ENCODE data around the gene CACNA2D4.

Gene CACNA2D4

DNA sequence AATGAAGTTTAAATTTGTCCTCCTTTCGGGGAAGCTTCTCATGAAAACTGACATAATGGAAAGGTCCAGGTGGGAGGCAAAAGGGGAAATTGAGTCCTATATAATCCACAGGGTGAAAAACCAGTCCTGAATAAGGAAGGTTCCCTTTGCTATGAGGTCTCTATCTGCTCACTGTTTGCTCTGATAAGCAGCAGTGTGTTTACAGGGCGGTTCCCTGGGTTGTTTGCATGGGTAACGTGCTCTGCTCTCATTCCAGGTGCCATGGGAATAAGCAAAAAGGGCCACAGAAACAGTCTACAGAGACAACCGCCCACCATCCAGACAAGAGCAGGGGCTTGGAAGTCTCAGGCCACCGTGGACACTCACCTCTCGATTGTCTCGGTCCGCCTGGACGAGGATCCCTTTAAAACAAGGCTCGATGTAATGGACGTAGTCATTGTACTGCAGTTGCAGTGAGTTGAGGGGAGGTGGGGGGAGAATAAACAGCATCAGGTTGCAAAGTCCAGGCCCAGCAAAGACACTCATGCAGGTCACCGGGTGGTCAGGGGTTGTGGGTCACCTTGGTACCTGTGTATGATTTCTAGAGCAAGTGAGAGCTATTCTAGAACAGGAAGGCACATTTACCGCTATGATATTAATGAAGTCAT, 32.7 kb downstream of the CACNA2D4 start:
- DNase-seq (ENCODE audit: low read depth) = no peak

DNA sequence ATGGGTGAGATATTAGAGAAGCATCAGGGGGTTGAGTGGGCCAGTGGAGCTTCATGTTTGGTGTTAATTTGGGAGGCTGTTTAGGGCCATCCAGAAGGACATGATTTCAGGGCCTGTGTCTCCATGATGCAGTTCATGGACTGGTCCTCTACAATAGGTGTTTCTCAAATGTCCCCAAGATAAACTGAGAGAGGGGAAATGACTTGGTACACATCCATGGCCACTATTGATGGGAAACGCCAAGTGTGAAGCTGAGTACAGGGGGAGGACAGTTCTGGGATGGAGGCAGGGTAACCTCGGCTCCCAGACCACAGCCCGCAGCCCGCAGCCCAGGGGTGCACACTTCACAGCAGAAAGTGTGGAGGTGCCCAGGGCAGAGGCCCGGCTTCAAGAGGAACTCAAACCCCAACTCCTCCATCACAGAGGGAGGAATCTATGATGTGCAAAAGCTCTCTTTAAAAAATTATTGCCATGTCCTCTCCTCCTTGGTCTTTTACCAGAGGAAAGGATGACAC, 33.3 kb downstream of the CACNA2D4 start:
- DNase-seq (ENCODE audit: low read depth) = no peak

DNA sequence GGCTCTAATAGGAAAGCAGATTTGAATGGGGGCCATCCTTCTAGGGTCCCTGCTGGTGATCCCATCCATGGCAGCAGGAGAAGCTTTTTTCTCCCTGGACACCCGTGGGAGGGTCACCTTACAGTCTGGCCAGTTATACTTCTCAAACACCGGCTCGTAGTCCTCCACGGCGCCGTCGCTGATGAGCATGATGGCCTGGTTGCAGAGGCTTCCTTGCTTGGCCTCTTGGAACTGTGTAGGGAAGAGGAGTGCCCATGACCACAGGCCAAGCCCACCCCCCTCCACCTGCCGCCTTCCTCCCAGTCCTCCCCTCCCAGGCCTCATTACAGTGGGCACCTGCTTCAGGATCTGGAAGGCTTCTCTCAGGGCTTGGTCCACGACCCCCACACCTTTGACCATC, 33.8 kb downstream of the CACNA2D4 start:
- DNase-seq (ENCODE audit: low read depth) = no peak

DNA sequence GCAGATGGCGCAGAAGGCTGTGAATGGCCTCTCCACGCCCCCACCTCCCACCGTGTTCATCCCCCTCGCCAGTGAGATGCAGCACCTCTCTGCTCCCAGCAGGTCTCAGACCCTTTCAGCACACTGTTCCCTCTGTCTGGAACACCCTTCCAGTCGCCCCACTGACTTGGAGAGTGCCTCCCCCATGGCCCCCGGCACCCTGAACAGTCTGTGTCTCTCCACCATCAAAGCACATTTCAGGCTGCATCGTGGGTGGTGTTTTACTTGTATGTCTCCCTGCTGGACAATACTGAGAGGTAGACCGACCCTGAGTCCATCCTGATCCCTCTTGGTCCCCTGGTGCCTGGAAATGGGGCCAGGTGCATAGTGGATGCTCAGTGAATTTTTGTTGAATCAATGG, 34.9 kb downstream of the CACNA2D4 start:
- DNase-seq (ENCODE audit: low read depth) = no peak

DNA sequence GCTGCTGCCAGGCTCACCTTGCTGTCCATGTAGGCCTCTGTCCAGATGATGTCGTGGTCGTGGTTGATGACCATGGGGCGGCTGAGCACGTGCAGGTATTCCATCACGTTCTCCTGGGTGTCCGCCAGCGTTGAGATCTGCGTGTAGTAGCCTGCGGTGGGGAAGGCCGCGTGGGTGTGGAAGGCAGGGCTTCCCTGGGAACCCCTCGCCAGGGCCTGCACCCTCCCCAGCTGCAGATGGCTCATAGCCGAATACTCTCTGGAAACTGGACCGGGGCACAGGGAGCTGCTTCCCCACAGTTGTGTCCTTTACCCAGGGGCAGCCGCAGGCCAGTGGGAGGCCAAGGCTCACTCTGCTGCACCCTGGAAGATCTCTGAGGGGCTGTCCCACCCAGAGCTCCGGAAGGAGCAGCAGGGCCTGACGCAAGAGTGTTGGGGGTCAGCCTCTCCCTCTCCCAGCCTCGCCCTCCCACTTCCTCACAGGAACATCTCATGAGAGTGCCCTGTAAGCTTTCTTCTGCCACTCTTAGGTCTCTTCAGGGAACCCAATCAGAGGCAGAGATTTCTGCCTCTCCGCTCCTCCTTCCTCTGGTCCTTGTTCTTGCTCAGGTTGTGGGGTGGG, 35.5 kb downstream of the CACNA2D4 start:
- no peak for DNase-seq (ENCODE audit: low read depth)

DNA sequence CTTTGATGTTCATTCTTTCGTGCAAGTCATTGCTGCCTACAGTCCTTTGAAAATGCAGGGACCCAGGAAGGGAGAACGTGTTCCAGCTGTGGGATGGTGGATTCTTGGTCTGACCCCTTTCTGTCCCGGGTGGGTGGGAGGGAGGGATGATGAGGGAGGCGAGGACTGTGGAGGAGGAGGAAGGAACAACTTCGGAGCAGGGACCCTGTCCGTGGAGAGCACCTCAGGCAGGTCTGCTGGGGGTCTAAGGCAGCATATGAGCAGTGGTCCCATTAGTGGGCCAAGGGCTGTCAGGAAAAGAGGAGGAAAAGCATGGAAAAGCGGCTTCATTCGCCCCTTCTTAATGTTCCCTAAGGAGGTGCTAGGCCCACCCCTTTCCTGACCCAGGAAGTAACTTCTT, 36.0 kb downstream of the CACNA2D4 start:
- DNase-seq (ENCODE audit: low read depth) = no peak

DNA sequence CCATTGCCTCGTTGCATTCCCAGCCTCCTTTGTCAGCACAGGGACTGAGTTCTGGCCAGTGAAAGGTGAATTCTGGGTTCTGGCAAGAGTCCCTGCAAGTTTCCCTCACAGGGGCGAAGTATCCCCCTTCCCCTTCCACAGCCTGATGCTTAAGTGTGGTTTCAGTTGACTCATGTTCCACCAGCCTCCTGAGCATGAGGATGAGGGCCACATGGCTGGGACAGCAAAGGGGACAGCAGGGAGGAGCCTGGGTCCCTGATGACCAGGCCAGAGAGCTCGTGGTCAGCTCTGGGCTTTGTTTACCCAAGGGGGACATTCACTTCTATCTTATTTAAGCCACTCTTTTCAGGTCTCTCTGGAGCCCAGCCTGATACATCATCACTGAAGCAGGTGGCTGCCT, 36.5 kb downstream of the CACNA2D4 start:
- DNase-seq (ENCODE audit: low read depth) = no peak

DNA sequence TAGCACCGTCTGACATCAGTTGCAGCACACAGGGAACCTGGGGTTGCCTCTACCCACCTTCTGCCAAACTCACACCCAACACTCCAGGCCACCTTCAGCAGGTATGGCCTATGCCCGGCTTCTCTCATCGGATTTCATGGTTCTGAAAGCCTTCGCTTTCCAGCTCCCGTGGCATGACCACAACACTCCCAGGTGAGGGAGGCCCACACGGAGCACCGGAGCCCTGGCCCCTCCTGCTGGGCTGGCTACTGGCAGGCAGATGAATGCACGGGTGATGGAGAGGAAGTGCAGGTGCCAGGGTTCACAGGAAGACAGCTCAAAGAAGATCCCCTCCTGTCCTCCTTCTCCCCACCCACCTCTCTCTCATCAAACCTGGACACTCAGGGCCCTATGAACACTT, 37.2 kb downstream of the CACNA2D4 start:
- no peak for DNase-seq (ENCODE audit: low read depth)

DNA sequence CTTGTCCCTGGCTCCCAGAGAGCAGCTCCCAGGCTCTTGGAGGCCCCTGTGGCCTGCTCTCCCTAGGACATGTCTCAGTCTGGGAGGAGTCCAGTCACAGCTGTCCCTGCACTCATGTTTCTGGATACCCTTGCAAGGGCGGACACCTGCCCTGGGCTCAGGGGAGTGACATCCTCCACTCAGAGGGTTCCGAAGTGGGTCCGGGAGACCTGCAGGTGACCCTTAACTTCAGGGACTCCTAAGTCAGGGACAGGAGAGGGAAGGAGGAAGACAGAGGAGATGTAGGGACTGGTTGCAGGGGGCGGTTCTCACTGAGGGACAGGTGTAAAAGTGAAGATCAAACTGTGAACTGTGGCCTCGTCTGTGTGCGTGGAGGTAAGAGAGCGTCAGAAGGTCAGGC, 37.6 kb downstream of the CACNA2D4 start:
- no peak for DNase-seq (ENCODE audit: low read depth)

DNA sequence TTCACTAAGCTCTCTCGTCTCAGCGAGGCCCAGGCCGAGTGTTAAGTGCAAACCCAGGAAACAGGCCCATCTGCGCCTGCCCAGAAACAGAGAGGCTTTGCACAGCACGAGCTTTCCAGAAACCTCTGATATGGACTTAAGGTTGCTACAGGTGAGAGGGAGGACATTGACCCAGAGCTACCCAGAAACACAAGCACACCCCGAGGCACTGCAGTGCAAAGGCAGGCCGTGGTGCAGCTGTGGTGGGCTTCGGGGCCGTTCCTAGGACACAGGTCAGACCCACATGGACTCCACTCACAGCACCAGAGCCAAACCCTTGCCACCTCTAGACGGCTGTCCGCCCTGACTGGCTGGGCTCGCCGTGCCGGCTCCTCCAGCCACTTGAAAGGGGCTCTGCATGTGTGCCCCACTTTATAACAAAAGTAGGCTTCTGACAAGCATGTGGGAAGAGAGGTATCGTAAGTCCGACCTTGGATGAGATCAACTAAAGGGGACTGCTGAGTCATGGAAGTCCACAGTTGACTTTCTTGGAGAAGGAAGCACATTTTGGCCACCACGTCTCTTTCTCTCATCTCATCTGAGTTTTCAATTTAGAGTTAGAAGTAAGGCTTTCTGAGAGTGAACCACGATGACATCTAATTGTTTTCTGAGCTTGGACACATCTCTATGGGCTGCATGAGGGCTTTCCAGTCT, 38.2 kb downstream of the CACNA2D4 start:
- no peak for DNase-seq (ENCODE audit: low read depth)

DNA sequence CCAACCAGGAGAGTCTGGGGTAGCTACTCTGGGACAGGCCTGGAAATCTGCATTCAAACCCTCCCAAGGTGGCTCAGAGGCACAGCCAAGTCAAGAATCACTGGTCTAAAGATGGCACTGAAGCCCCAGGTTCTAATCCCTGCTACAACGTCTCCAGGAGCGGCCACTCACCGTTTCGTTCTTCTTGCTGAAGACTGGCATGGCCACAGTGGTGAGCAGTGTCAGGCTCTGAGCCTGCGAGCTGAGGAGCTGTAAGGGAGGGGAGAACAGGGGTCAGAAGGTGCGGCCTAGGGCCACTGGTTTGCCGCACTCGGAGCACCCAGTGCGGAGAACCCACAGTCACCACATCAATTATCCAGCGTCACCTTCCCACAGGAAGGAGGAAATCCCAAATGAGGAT, 38.8 kb downstream of the CACNA2D4 start:
- no peak for DNase-seq (ENCODE audit: low read depth)

DNA sequence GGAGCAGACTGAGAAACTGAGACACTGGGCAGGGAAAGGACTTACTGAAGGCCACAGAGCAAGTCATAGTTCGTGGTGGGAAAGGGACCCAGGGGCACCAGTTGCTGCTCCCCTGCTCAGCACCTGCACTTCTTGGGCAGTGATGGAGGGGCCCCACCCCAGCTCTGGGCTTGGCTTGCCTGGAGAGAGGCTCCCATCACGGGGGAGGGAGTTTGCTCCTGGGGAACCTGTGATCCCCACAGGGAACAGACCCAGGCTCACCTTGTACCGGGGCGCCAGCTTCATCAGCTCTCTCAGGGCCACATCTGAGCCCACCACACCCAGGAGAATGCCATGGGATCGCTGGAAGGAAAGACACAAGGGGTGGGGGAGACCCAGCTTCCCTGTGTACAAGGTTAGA, 39.8 kb downstream of the CACNA2D4 start:
- no peak for DNase-seq (ENCODE audit: low read depth)

DNA sequence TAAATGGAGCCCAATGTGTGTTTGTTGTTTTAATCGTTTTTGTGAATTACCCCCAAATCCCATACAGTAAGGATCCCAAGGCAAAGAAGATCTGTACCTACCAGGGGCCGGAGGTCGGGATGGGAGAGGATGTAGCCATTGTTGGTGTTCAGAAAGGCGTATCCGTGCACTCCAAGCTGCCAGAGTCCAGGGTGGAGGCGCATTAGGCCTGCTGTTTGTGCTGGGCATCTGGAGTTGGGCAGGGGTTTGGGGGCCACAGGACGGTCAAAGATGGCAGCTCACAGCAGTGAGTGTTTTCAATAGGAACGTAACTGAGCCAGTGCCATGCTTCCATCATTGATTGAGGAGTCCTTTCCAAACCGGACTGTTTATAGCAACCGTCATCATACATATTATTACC, 40.2 kb downstream of the CACNA2D4 start:
- no peak for DNase-seq (ENCODE audit: low read depth)

DNA sequence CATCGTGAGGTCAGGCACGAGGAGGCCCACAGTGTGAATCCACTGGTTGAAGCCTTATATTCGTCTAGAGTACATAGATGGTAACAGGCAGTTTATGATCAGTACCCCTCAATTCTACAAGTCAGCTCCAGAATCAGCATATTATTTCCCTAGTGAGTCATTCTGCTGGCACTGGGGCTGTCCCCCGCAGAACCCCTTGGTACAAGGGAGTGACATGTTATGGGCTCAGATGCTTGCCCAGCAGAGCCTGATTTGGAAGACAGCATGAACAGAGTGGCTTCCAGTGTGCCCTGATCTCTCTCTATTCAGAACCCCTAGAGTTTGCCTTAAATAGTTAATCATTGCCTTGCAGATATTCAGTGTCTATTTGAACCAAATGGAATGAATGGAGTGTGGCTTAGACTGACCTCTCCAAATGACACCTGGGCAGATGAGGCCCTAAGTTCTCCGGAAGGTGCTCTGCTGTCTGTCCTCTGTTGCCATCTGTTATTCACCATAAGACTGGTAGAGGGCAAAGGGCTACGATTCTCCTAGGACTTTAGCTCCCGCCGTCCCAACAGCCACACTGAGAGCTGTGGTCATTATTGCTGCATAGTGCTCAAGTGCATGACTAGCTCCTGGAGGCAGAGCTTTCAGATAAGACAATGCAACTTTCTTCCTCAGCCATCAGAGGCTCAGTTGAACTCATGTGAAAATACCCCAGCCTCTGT, 41.1 kb downstream of the CACNA2D4 start:
- no peak for DNase-seq (ENCODE audit: low read depth)

DNA sequence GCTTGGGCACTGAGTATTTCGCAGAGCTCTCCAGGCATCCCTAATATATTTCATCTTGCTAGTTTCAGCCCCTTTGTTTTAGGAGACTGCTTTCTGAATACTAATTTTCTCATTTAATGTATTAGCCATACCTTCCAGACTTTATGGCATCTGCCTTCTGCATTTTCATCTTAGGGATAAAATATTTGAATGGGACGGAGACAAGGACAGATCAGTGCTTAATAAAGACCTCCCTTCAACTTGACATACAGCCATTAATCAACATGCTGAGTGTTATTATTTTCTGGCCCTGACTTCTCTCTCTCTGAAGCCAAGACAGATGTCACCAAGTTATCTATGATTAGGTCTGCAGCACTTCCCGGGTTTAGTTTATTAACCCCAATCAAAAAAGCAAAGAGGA, 42.4 kb downstream of the CACNA2D4 start:
- no peak for DNase-seq (ENCODE audit: low read depth)

DNA sequence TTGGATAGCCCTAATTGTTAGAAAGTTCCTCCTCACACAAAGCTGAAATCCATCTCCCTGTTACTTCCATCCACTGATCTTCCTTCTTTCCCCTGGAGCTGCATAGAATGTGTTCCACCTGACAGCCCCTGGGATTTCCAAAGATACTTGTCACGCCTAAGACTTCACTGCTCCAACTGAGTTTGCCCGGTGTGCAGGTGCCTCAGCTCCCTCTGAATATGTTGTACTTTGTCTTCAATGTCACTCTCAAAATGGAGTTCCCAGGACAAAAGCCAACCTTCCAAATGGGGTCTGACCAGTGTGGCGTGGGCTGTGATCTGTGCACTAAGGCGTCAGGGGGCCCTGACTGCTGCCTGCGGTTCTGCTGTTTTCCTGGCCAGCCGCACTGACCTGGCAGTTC, 42.8 kb downstream of the CACNA2D4 start:
- DNase-seq (ENCODE audit: low read depth) = no peak

DNA sequence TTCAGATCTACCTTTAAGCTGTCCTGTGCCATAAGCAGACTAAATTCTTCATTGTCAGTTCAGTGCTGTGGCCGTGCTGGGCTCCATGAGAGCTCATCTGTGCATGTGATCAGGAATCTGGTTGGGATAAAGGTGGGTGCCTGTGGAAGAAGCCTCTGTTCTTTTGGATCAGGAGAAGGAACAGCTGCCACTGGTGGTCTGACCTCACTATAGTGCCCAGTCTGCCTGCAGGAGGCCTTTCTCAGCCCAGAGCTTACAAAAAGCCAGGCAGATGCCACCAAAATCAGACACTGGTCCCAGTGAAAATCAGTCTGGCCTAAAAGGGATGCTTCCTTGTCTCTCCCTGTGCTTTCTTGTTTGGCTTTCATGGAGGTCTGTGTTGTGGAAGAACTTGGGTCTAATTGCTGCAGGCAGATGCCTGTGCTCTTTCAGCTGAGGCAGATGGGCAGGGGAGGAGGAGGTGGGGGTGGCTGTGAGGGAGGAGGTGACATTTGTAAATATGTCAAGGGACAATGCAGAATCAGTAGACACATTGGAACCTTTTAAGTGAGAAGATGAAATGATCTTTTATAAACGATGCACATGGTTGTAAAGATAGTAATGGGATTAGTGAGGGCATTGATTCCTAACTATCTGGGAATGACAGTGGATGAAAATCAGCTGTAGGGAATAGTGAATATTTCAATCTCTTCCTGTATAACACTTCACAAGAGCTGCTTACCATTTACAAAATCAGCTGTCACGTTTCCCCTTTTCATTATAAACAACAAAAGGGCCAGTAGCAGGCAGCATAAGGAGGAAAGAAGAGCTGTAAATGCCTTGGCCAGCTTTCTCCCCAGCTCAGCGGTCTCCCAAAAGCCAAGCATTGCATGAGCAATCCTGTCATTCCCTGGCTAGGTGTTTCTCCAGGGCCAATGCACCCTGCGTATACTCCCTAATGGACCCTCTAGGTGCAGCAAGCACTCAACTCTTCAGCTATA, 44.6 kb downstream of the CACNA2D4 start:
- no peak for DNase-seq (ENCODE audit: low read depth)

DNA sequence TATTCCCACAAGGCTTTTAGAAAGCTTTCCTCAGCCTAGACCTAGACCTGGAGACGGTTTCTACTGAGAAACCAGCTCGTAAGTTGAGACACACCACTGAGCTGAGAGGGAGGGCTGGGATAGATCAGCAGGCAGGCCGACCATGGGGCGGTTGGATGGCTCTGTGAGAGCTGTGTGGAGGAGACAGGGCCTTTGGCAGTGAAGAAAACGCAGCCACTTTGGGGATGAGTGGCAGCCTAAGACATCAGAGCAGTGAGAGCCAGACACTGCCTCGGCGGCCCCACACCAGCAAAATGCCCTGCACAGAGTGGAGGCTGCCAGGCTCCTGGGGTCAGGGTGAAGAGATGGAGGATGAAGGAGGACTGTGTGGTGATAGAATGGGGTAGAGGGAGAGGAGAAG, 46.0 kb downstream of the CACNA2D4 start:
- no peak for DNase-seq (ENCODE audit: low read depth)

DNA sequence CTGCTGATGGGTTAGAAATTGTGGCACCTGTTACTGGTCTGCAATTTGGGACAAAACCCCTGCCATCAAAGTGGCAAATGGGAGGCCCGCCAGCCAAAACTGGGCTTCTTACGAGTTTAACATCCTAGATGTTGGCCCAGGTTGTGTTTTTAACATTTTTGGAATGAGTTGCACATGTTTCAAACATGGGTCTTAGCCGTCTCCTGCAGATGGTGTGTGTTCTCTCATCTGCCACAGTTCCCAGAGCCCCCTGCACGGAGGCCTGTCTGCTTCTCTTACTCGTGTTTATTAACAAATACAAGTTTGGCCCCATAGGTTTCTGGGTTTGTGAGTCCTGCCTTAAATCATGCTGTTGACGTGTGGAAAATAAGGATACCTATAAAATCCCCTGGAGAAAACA, 46.5 kb downstream of the CACNA2D4 start:
- DNase-seq (ENCODE audit: low read depth) = no peak

DNA sequence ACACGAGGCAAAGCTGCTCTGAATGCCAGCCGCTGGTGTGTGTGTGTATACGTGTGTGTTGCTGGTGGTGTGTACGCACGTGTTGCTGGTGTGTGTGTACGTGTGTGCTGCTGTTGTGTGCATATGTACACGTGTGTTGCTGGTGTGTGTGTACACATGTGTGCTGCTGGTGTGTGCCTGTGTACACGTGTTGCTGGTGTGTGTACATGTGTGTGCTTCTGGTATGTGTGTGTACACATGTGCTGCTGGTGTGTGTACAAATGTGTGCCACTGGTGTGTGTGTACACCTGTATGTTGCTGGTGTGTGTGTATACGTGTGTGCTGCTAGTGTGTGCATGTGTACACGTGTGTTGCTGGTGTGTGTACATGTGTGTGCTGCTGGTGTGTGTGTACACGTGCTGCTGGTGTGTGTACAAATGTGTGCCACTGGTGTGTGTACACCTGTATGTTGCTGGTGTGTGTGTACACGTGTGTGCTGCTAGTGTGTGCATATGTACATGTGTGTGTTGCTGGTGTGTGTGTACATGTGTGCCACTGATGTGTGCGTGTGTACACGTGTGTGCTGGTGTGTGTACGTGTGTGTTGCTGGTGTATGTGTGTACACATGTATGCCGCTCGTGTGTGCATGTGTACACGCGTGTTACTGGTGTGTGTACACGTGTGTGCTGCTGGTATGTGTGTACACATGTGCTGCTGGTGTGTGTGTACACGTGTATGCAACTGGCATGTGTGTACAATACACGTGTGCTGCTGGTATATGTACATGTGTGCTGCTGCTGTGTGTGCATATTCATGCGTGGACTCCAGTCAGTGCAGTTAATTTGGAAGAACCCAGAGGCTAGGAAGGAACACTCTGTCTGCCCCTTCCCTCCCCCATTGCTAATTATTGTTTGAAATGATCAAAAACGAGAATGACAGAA, 47.2 kb downstream of the CACNA2D4 start:
- no peak for DNase-seq (ENCODE audit: low read depth)

DNA sequence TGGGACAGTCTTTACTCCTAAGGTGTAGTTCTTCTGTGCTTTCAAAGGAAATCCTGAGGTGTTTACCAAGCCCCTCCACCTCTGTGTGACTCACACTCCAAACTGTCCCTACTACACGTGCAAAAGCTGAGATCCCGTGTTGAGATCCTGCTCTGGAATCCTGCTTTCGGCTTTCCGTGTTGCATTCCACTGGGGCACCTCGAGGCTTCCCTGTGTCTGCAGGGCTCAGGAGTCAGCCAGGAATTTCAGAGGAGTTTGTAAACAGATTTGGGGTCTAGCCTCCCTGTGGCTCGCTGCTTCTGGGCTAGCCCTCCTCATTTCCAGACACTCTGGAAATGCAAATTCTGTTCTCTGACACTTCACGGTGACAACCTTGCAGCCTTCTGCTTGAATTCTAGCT, 48.4 kb downstream of the CACNA2D4 start:
- no peak for DNase-seq (ENCODE audit: low read depth)
